Parathyroid adenoma (tissue), 2 donors: Measurements from ENCODE around the gene RBM33.

ENCODE experiments used
- H2AFZ ChIP-seq: fragments of 300-600 bp; sonication (generic); one replicate; pipeline ENCODE4 v1.7.0; 2017; ENCODE audit warnings: antibody characterized with exemption, mild to moderate bottlenecking
- H3K27ac ChIP-seq: fragments of 300-600 bp; sonication (generic); one replicate; pipeline ENCODE4 v1.7.0; 2017
- H3K27me3 ChIP-seq: fragments of 300-600 bp; sonication (generic); one replicate; pipeline ENCODE4 v1.7.0; 2017; ENCODE audit warnings: low read length; ENCODE audit not compliant: control insufficient read depth, insufficient read depth
- H3K36me3 ChIP-seq: fragments of 300-600 bp; sonication (generic); one replicate; pipeline ENCODE4 v1.7.0; 2017; ENCODE audit warnings: low read length; ENCODE audit not compliant: control insufficient read depth, insufficient read depth
- H3K4me1 ChIP-seq: fragments of 300-600 bp; sonication (generic); one replicate; pipeline ENCODE4 v1.7.0; 2017; ENCODE audit warnings: control low read depth
- H3K4me2 ChIP-seq: fragments of 300-600 bp; sonication (generic); one replicate; pipeline ENCODE4 v1.7.0; 2017; ENCODE audit warnings: low read length
- H3K4me3 ChIP-seq: fragments of 300-600 bp; sonication (generic); one replicate; pipeline ENCODE4 v1.7.0; 2017; ENCODE audit warnings: low read depth, low read length
- H3K79me2 ChIP-seq: fragments of 300-600 bp; sonication (generic); one replicate; pipeline ENCODE4 v1.7.0; 2017; ENCODE audit warnings: control low read depth
- H3K9ac ChIP-seq: fragments of 300-600 bp; sonication (generic); one replicate; pipeline ENCODE4 v1.7.0; 2017; ENCODE audit warnings: mild to moderate bottlenecking
- H3K9me3 ChIP-seq: fragments of 300-600 bp; sonication (generic); one replicate; pipeline ENCODE4 v1.7.0; 2017; ENCODE audit warnings: low read length; ENCODE audit not compliant: control insufficient read depth
- TF ChIP-seq, protein P1 (sequence below): fragments of 300-600 bp; sonication (generic); IDR thresholded peaks from one replicate; pipeline ENCODE4 v1.7.0; 2017; ENCODE audit warnings: antibody characterized with exemption, mild to moderate bottlenecking
- donor health status: primary hyperparathyroidism.

RBM33 gene

DNA sequence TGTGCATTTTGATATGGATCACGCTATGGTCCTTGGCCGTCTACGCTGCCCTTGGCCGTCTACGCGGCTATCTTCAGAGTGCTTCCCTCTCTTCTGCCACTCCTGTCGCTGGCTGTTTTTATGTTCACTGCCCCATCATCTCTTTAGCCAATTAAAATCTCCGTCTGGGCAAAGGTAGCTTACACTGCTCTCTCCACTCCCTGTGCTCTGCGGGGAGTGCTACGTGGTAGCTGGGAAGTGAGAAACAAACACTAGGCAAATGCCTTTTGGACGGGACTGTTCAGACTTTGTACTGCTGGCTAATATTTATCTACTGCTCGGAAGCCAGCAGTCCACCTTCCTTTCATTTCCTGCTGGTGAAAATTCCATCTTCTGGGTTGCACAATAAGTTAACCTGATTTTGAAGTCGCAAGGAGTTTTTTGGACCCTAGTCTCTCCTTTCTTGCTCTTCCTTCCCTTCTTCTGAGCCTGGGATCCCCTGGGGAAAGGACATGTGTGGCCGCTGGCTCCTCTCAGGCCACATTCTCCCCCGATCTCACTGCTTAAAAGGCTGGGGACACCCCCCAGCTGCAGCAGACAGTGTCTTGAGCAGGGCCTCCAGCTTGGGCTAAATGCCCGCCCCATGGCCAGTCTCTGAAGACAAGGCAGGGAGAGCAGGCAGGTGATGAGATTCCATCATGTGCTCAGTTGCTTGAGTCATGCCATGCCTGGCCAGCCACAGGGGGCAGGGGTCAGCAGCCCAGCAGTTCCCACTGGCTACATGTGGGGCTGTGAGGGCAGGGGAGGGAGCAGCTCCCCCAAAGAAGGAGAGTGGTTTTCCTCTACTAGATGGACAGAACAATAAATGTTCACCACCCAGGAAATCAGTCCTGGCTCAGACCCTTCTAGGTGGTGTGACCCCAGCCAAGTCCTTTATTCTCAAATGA, 25.5 kb upstream of the RBM33 start:
- no peak overlapping the region for H3K27ac ChIP-seq
- H3K4me2 ChIP-seq = no peak overlapping the region
- H3K9ac ChIP-seq = no peak overlapping the region
- H3K36me3 ChIP-seq = no peaks in the 10 kb centered on the region
- no peak overlapping the region for H3K4me3 ChIP-seq
- TF ChIP-seq, protein P1, sequence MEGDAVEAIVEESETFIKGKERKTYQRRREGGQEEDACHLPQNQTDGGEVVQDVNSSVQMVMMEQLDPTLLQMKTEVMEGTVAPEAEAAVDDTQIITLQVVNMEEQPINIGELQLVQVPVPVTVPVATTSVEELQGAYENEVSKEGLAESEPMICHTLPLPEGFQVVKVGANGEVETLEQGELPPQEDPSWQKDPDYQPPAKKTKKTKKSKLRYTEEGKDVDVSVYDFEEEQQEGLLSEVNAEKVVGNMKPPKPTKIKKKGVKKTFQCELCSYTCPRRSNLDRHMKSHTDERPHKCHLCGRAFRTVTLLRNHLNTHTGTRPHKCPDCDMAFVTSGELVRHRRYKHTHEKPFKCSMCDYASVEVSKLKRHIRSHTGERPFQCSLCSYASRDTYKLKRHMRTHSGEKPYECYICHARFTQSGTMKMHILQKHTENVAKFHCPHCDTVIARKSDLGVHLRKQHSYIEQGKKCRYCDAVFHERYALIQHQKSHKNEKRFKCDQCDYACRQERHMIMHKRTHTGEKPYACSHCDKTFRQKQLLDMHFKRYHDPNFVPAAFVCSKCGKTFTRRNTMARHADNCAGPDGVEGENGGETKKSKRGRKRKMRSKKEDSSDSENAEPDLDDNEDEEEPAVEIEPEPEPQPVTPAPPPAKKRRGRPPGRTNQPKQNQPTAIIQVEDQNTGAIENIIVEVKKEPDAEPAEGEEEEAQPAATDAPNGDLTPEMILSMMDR = no peak
- no peaks in the 10 kb centered on the region for H3K79me2 ChIP-seq
- H3K4me1 ChIP-seq = no peaks in the 10 kb centered on the region
- H3K9me3 ChIP-seq = no peaks in the 10 kb centered on the region
- no peaks in the 10 kb centered on the region for H3K27me3 ChIP-seq
- H2AFZ ChIP-seq = no peak overlapping the region

DNA sequence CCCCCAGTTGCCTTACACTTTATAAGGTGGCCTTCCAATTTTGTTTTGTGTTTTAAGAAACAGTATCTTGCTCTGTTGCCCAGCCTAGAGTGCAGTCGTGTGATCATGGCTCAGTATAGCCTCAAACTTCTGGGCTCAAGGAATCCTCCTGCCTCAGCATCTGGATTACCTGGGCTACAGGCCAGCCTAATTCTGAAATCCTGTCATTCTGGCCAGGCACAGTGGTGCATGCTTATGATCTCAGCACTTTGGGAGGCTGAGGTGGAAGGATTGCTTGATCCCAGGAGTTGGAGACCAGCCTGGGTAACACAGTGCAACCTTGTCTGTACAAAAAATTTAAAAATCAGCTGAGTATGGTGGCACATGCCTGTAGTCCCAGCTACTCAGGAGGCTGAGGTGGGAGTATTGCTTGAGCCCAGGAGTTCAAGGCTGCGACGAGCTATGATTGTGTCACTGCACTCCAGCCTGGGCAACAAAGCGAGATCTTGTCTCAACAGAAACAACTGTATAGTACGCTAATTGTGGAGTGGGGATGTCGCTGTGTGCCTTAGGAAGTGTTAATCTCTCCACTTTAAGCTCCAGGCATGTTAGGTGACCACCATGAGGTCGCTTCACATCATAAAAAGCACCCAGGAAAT, 24.7 kb upstream of the RBM33 start:
- H3K36me3 ChIP-seq = no peaks in the 10 kb centered on the region
- no peak overlapping the region for H3K27ac ChIP-seq
- TF ChIP-seq, protein P1 = no peak

DNA sequence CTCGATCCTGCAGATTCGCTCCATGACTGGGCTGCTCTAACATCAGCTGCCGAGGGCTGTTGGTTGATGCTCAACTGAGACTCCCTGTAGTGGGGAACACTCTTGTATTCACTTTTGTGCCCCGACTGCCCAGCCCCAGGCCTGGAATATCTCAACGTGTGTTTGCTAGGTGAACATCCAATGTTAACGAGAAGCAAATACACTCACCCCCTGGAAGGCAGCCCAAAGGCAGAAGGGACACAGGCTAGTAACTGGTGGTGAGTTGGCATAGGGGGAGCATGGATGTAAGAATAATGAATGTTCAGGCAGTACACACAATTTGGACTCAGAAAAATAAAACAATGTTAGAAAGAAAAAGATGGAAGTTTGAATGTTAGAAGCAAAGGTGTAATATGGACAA, 24.0 kb upstream of the RBM33 start:
- Histone ChIP-seq H3K36me3 (no peaks in the 10 kb centered on the region), H3K4me1 (no peaks in the 10 kb centered on the region), H3K27me3 (no peaks in the 10 kb centered on the region), H3K4me2 (no peak overlapping the region), H3K4me3 (no peak overlapping the region), H3K9ac (no peak overlapping the region), H2AFZ (no peak overlapping the region), H3K9me3 (no peaks in the 10 kb centered on the region), H3K79me2 (no peaks in the 10 kb centered on the region), H3K27ac (no peak overlapping the region)
- TF ChIP-seq, protein P1 = no peak

More for the DNA sequence above, 24.7 kb upstream of the RBM33 start:
- H3K9ac ChIP-seq = no peak overlapping the region
- no peak overlapping the region for H3K4me2 ChIP-seq
- H3K27me3 ChIP-seq = no peaks in the 10 kb centered on the region
- H3K9me3 ChIP-seq = no peaks in the 10 kb centered on the region
- no peaks in the 10 kb centered on the region for H3K4me1 ChIP-seq
- no peak overlapping the region for H2AFZ ChIP-seq
- H3K79me2 ChIP-seq = no peaks in the 10 kb centered on the region
- no peak overlapping the region for H3K4me3 ChIP-seq

- H2AFZ ChIP-seq = no peak overlapping the region
- no peaks in the 10 kb centered on the region for H3K27me3 ChIP-seq
- no peak overlapping the region for H3K4me2 ChIP-seq
- H3K9me3 ChIP-seq = no peaks in the 10 kb centered on the region
- no peak overlapping the region for H3K9ac ChIP-seq
- no peaks in the 10 kb centered on the region for H3K4me1 ChIP-seq
- no peaks in the 10 kb centered on the region for H3K79me2 ChIP-seq
- no peak overlapping the region for H3K27ac ChIP-seq
- H3K36me3 ChIP-seq = no peaks in the 10 kb centered on the region
- TF ChIP-seq, protein P1 = no peak
- no peak overlapping the region for H3K4me3 ChIP-seq
Measured at GRCh38 chr7:155621418-155621980, 23.0 kb upstream of the RBM33 start.
